ENCODE data around the gene LRRTM4.
"Not testable (repeated sequence)": the region's sequence is repeated elsewhere in the genome, so short reads cannot be mapped to it uniquely, and the experiment has no call there.

LRRTM4 gene

GRCh38 chr2:76721226-76721625 is 801.0 kb downstream of the LRRTM4 start:
- Mint-ChIP-seq H3K27ac (no peak overlapping the region), H3K9me3 (peaks cover 5 to 6% of the 10 kb centered on the region in 2 donors), H3K36me3 (no peaks in the 10 kb centered on the region), H3K4me1 (no peaks in the 10 kb centered on the region), H3K4me3 (no peak overlapping the region), H3K27me3 (no peaks in the 10 kb centered on the region)
- ATAC-seq (replicated peaks) (no peak), DNase-seq (no peak)

DNA sequence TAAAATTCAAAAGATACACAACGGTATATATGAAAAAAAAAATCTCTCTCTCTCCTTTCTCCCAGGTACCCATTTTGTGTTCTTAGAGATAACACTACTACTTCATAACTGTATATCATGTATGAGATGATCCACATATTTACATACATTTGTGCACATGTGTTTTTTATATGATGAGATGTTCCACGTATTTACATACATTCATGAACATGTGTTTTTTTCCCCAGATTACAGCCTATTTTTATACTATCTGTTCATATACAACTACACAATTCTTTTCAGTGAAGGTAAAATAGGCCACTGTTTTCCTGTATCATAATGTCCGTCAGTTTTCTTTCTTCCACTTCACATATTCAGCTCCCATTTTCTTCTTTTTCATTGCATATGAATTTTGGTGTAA is 808.9 kb downstream of the LRRTM4 start:
- no peak for ATAC-seq (replicated peaks)
- Mint-ChIP-seq H3K27ac (no peak overlapping the region), H3K4me3 (no peak overlapping the region), H3K9me3 (peaks cover 0 to 3% of the 10 kb centered on the region in 2 donors), H3K27me3 (no peaks in the 10 kb centered on the region), H3K36me3 (no peaks in the 10 kb centered on the region), H3K4me1 (no peaks in the 10 kb centered on the region)
- no peak for DNase-seq

DNA sequence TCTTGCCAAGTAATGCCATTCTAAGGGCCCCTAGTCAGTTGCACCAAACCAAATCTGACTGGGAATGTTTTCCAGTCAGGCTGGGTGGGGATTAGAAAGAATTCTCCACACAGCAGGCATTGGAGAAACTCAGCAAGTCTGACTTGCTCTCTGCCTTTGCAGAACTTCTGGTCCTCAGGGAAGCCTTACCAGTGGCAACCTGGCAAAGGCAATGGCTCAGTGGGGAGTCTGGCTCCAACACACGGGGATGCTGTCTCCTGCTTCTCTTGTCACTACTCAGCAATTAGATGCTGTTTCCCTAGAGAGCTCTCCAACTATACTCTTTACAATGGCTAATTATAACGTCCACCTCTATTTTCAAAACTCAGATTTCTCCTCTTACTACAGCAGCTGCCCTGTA is 810.7 kb downstream of the LRRTM4 start:
- Mint-ChIP-seq H3K4me1 (no peaks in the 10 kb centered on the region), H3K27me3 (no peaks in the 10 kb centered on the region), H3K4me3 (no peak overlapping the region), H3K27ac (no peak overlapping the region), H3K9me3 (peaks cover 3 to 6% of the 10 kb centered on the region in 2 donors), H3K36me3 (no peaks in the 10 kb centered on the region)
- no peak for ATAC-seq (replicated peaks)
- DNase-seq = no peak

DNA sequence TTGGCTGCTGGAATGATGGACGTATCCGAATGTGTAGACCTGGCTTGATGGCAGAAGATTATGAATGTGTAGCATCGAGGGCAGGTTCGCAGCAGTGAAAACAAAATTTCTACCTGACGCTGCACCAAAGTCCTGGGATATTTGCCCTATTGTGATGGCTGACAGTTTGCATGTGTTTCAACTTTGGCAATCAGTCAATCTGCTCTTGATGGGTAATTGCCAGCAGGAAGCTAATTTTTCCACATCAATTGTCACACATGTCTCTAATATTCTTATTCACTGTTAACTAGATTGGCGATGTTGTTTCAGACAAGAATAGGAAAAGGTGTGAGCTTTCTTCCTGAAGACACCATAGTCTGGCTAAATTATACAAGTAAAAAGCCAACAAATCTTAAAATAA is 821.3 kb downstream of the LRRTM4 start:
- H3K4me1 Mint-ChIP-seq = no peaks in the 10 kb centered on the region

GRCh38 chr2:76697998-76698713 is 824.0 kb downstream of the LRRTM4 start:
- H3K9me3 Mint-ChIP-seq; H3K27ac Mint-ChIP-seq; H3K36me3 Mint-ChIP-seq; DNase-seq; ATAC-seq (replicated peaks); H3K4me1 Mint-ChIP-seq; H3K4me3 Mint-ChIP-seq; H3K27me3 Mint-ChIP-seq: not testable (repeated sequence)

More for the DNA sequence above, 821.3 kb downstream of the LRRTM4 start:
- DNase-seq = no peak
- peaks cover 3 to 4% of the 10 kb centered on the region in 2 donors for H3K9me3 Mint-ChIP-seq
- H3K27ac Mint-ChIP-seq = no peak overlapping the region
- H3K4me3 Mint-ChIP-seq = no peak overlapping the region
- no peak for ATAC-seq (replicated peaks)
- H3K27me3 Mint-ChIP-seq = no peaks in the 10 kb centered on the region
- H3K36me3 Mint-ChIP-seq = no peaks in the 10 kb centered on the region
